Activated T-cell treated with anti-CD3 and anti-CD28 coated beads, Interleukin-2, amount 50 U/mL, for 4 hours (primary cell): ENCODE results near the gene ALG3. TPM values are rescaled to one million over a fixed set of nuclear protein-coding genes. Genes with fewer than 3 reads are reported as not detected.
A peak's percentile ranks its signal among the peaks of the same experiment; 100 is the strongest.

Source experiments
- ATAC-seq, 2 donors: fragments of 200-7000 bp; cut with Tn5 transposase; one replicate each; pipeline ENCODE4 v1.10.0; 2021
- DNase-seq: peaks from one replicate; pipeline ENCODE4 v3.0.0-alpha.2; 2020
- H3K27me3 Mint-ChIP-seq: one replicate; pipeline ENCODE4 v1.8.0; 2021; ENCODE audit warnings: low read depth, mixed read lengths
- H3K36me3 Mint-ChIP-seq: one replicate; pipeline ENCODE4 v1.8.0; 2022; ENCODE audit warnings: mixed read lengths; ENCODE audit not compliant: insufficient read depth
- H3K4me1 Mint-ChIP-seq: one replicate; pipeline ENCODE4 v1.8.0; 2021; ENCODE audit warnings: low read depth, mixed read lengths
- H3K4me3 Mint-ChIP-seq: one replicate; pipeline ENCODE4 v1.8.0; 2021; ENCODE audit warnings: mild to moderate bottlenecking, moderate library complexity, mixed read lengths
- H3K9me3 Mint-ChIP-seq: one replicate; pipeline ENCODE4 v1.8.0; 2021; ENCODE audit warnings: mixed read lengths
- total RNA-seq, 3 donors: library from RNA; stranded (reverse); gene quantifications; one replicate each; pipeline ENCODE4 v1.2.1, GENCODE V29; 2021

The ALG3 gene
- total RNA-seq, result 10 to 100 TPM; 89.9 to 93.7 (median 92.5) TPM

GRCh38 chr3:184248454-184249411 lies at the start of gene ALG3:
Gene ALG3 (minus strand): TSS chr3:184248962. CDS start chr3:184248940, 22 bp downstream.
- ATAC-seq, result peak; percentile 57 to 58
- Mint-ChIP-seq H3K36me3 (peaks cover 19% of the 10 kb centered on the region), H3K9me3 (no peaks in the 10 kb centered on the region), H3K4me1 (peaks cover 9% of the 10 kb centered on the region), H3K27me3 (no peaks in the 10 kb centered on the region), H3K4me3 (peak within 1 kb of the TSS; percentile 89)
- peak; percentile 85 for DNase-seq

- Mint-ChIP-seq H3K4me1 (peaks cover 19% of the 10 kb centered on the region), H3K4me3 (no peak overlapping the region), H3K36me3 (peaks cover 13% of the 10 kb centered on the region), H3K9me3 (no peaks in the 10 kb centered on the region), H3K27me3 (peaks cover 2% of the 10 kb centered on the region)
- DNase-seq (no peak), ATAC-seq (no peak)
Measured at GRCh38 chr3:184296616-184297015, 47.9 kb upstream of the ALG3 start.

GRCh38 chr3:184295771-184296170 lies 47.0 kb upstream of the ALG3 start:
- no peaks in the 10 kb centered on the region for H3K9me3 Mint-ChIP-seq
- H3K4me3 Mint-ChIP-seq, result no peak overlapping the region
- peaks cover 4% of the 10 kb centered on the region for H3K27me3 Mint-ChIP-seq
- H3K4me1 Mint-ChIP-seq, result peaks cover 15% of the 10 kb centered on the region
- H3K36me3 Mint-ChIP-seq, result peaks cover 9% of the 10 kb centered on the region
- DNase-seq, result no peak
- ATAC-seq, result no peak

- H3K4me3 Mint-ChIP-seq, result no peak overlapping the region
- H3K36me3 Mint-ChIP-seq, result no peaks in the 10 kb centered on the region
- H3K27me3 Mint-ChIP-seq, result peaks cover 12% of the 10 kb centered on the region
- ATAC-seq (no peak), DNase-seq (no peak)
- H3K9me3 Mint-ChIP-seq, result no peaks in the 10 kb centered on the region
- H3K4me1 Mint-ChIP-seq, result no peaks in the 10 kb centered on the region
Measured at GRCh38 chr3:184291738-184292445, 43.1 kb upstream of the ALG3 start.

- no peak overlapping the region for H3K4me3 Mint-ChIP-seq
- ATAC-seq (no peak), DNase-seq (no peak)
- H3K27me3 Mint-ChIP-seq, result peaks cover 15% of the 10 kb centered on the region
- no peaks in the 10 kb centered on the region for H3K36me3 Mint-ChIP-seq
- no peaks in the 10 kb centered on the region for H3K4me1 Mint-ChIP-seq
- H3K9me3 Mint-ChIP-seq, result no peaks in the 10 kb centered on the region
Measured at GRCh38 chr3:184291044-184291737, 42.4 kb upstream of the ALG3 start.

GRCh38 chr3:184290331-184290730 lies 41.6 kb upstream of the ALG3 start:
- H3K4me1 Mint-ChIP-seq, result no peaks in the 10 kb centered on the region
- no peak for DNase-seq
- no peak overlapping the region for H3K4me3 Mint-ChIP-seq
- peaks cover 22% of the 10 kb centered on the region for H3K27me3 Mint-ChIP-seq
- H3K36me3 Mint-ChIP-seq, result no peaks in the 10 kb centered on the region
- no peak for ATAC-seq
- no peaks in the 10 kb centered on the region for H3K9me3 Mint-ChIP-seq

- Mint-ChIP-seq H3K4me3 (no peak overlapping the region), H3K4me1 (no peaks in the 10 kb centered on the region), H3K27me3 (peaks cover 20% of the 10 kb centered on the region), H3K9me3 (no peaks in the 10 kb centered on the region), H3K36me3 (no peaks in the 10 kb centered on the region)
- ATAC-seq (peak; percentile 77 to 83), DNase-seq (peak; percentile 60)
Measured at GRCh38 chr3:184289426-184289938, 40.7 kb upstream of the ALG3 start.

- Mint-ChIP-seq H3K36me3 (no peaks in the 10 kb centered on the region), H3K27me3 (peaks cover 19% of the 10 kb centered on the region), H3K9me3 (no peaks in the 10 kb centered on the region), H3K4me3 (no peak overlapping the region), H3K4me1 (no peaks in the 10 kb centered on the region)
- ATAC-seq (peak in 1 of 2 donors; percentile 47), DNase-seq (no peak)
Measured at GRCh38 chr3:184284696-184285095, 35.9 kb upstream of the ALG3 start.

- H3K4me3 Mint-ChIP-seq, result no peak overlapping the region
- DNase-seq, result no peak
- H3K27me3 Mint-ChIP-seq, result peaks cover 12% of the 10 kb centered on the region
- H3K4me1 Mint-ChIP-seq, result no peaks in the 10 kb centered on the region
- H3K9me3 Mint-ChIP-seq, result no peaks in the 10 kb centered on the region
- no peaks in the 10 kb centered on the region for H3K36me3 Mint-ChIP-seq
- no peak for ATAC-seq
Measured at GRCh38 chr3:184283681-184284080, 34.9 kb upstream of the ALG3 start.

GRCh38 chr3:184282941-184283340 lies 34.2 kb upstream of the ALG3 start:
- H3K4me3 Mint-ChIP-seq, result no peak overlapping the region
- H3K4me1 Mint-ChIP-seq, result no peaks in the 10 kb centered on the region
- ATAC-seq (no peak), DNase-seq (no peak)
- H3K36me3 Mint-ChIP-seq, result no peaks in the 10 kb centered on the region
- H3K9me3 Mint-ChIP-seq, result no peaks in the 10 kb centered on the region
- peaks cover 16% of the 10 kb centered on the region for H3K27me3 Mint-ChIP-seq

- Mint-ChIP-seq H3K4me1 (peaks cover 3% of the 10 kb centered on the region), H3K36me3 (no peaks in the 10 kb centered on the region), H3K27me3 (peaks cover 38% of the 10 kb centered on the region), H3K9me3 (no peaks in the 10 kb centered on the region), H3K4me3 (no peak overlapping the region)
- DNase-seq (no peak), ATAC-seq (no peak)
Measured at GRCh38 chr3:184277366-184277765, 28.6 kb upstream of the ALG3 start.

GRCh38 chr3:184275961-184276910 lies 27.5 kb upstream of the ALG3 start, which contains the start of gene ECE2:
Gene ECE2 (plus strand): TSS chr3:184276022. CDS start chr3:184276154, 132 bp downstream.
- Mint-ChIP-seq H3K9me3 (no peaks in the 10 kb centered on the region), H3K4me3 (no peak within 1 kb of the TSS), H3K27me3 (peaks cover 47% of the 10 kb centered on the region), H3K4me1 (peaks cover 3% of the 10 kb centered on the region), H3K36me3 (no peaks in the 10 kb centered on the region)
- ATAC-seq, result peak in 1 of 2 donors; percentile 53
- DNase-seq, result no peak

- Mint-ChIP-seq H3K4me1 (peaks cover 3% of the 10 kb centered on the region), H3K4me3 (no peak overlapping the region), H3K9me3 (no peaks in the 10 kb centered on the region), H3K36me3 (no peaks in the 10 kb centered on the region), H3K27me3 (peaks cover 49% of the 10 kb centered on the region)
- DNase-seq (no peak), ATAC-seq (no peak)
Measured at GRCh38 chr3:184275381-184275701, 26.6 kb upstream of the ALG3 start.
